Activated gamma-delta T cell treated with anti-CD3 and anti-CD28 coated beads, Interleukin-2, amount 50 U/mL, for 16 hours (primary cell): ENCODE measurements around the gene MAPK4.
"Not testable (repeated sequence)": the region's sequence is repeated elsewhere in the genome, so short reads cannot be mapped to it uniquely, and the experiment has no call there.

Experiments
- DNase-seq: peaks from one replicate; pipeline ENCODE4 v3.0.0-alpha.2; 2020; ENCODE audit warnings: low read depth

Gene MAPK4

GRCh38 chr18:50687491-50687890, 127.6 kb downstream of the MAPK4 start:
- no peak for DNase-seq

GRCh38 chr18:50689578-50689977, 129.7 kb downstream of the MAPK4 start:
- no peak for DNase-seq

- no peak for DNase-seq
Measured at GRCh38 chr18:50694147-50694546, 134.3 kb downstream of the MAPK4 start.

GRCh38 chr18:50695431-50696176, 135.7 kb downstream of the MAPK4 start:
- DNase-seq = no peak

GRCh38 chr18:50696436-50696835, 136.5 kb downstream of the MAPK4 start:
- DNase-seq = no peak

GRCh38 chr18:50696929-50697328, 137.0 kb downstream of the MAPK4 start:
- DNase-seq = no peak

GRCh38 chr18:50697509-50697908, 137.6 kb downstream of the MAPK4 start:
- DNase-seq = no peak

GRCh38 chr18:50700245-50701165, 140.6 kb downstream of the MAPK4 start:
- DNase-seq = no peak

GRCh38 chr18:50704357-50704940, 144.6 kb downstream of the MAPK4 start:
- no peak for DNase-seq

- DNase-seq = no peak
Measured at GRCh38 chr18:50706199-50706598, 146.3 kb downstream of the MAPK4 start.

GRCh38 chr18:50706651-50707050, 146.8 kb downstream of the MAPK4 start:
- no peak for DNase-seq

GRCh38 chr18:50707297-50707696, 147.4 kb downstream of the MAPK4 start:
- DNase-seq = not testable (repeated sequence)

- DNase-seq = no peak
Measured at GRCh38 chr18:50707855-50708469, 148.1 kb downstream of the MAPK4 start.

GRCh38 chr18:50709193-50709592, 149.3 kb downstream of the MAPK4 start:
- DNase-seq = no peak

- DNase-seq = no peak
Measured at GRCh38 chr18:50711386-50711785, 151.5 kb downstream of the MAPK4 start.

- DNase-seq = no peak
Measured at GRCh38 chr18:50715919-50716318, 156.0 kb downstream of the MAPK4 start.

- no peak for DNase-seq
Measured at GRCh38 chr18:50716902-50717301, 157.0 kb downstream of the MAPK4 start.

GRCh38 chr18:50717563-50717962, 157.7 kb downstream of the MAPK4 start:
- no peak for DNase-seq

- DNase-seq = no peak
Measured at GRCh38 chr18:50719471-50720324, 159.8 kb downstream of the MAPK4 start.

GRCh38 chr18:50720325-50720674, 160.4 kb downstream of the MAPK4 start:
- DNase-seq = no peak

GRCh38 chr18:50721006-50721405, 161.1 kb downstream of the MAPK4 start:
- DNase-seq = no peak
